Measurements from ENCODE around the gene PSME2.

The PSME2 gene

DNA sequence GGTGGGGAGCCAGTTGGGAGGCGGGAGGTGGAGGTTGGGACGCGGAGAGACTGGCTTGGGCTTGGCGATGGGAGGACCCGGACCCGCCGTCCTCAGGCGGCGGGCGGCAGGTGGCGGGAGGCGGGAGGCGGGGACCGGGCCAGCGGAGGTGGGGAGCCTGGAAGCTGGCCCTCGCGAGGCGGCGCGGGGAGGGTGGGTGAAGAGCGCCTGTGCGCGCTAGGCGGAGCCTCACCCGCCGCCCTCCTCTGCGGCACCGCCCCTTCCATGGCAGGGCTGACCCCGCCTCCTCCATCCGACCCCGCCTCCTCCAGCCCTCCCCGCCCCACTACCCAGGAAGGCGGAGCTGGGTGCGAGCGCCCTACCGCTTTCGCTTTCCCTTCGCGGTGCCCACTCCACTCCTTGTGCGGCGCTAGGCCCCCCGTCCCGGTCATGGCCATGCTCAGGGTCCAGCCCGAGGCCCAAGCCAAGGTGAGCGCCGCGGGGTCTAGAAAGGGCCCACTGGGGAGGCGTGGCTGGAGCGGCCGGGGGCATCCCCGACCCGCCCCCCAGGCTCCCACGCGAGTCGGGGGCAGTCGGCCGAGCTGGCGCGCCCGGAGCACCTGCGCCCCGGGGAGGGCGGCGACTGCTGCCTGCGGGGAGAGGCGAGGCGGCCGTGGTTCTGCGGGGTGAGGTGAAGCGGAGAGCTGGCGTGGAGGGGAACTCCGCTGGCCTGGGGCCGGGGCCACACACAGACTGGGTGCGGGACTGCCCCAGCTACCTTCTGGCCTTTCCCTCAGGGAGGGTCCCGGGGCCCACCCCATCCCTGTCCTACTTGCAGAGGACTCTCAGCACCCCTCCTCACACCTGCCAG is 10.4 kb downstream of the PSME2 start, which contains the start of gene PSME1:
Gene PSME1 (plus strand): TSS at position 361 of the 850 bp plus-strand sequence. CDS start 69 bp downstream, at position 430.
- peak; percentile 83 for DNase-seq (ENCODE audit: low read depth)

GRCh38 chr14:24135584-24135833 is 10.9 kb downstream of the PSME2 start:
- DNase-seq (ENCODE audit: low read depth): no peak

GRCh38 chr14:24133735-24134134 is 12.7 kb downstream of the PSME2 start:
- DNase-seq (ENCODE audit: low read depth): no peak

DNA sequence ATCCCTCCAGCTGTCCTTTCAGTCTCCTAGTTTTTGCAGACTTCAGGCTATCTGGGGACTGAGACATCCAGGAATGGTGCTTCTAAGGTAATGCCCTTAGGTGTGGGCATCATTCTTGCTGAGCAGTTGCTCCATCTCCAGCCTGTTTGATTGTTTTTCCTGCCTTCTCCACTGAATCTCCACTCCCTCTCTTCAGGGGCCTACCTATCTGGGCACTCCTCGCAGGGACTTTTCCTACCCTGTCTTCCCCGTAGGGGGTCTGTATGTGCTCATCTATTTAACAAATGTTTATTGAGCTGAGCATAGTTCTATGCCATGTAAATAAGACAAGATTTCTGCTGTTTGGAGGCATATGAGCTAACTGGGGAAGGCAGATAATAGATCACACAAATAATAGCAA is 13.4 kb downstream of the PSME2 start:
- DNase-seq (ENCODE audit: low read depth): no peak

DNA sequence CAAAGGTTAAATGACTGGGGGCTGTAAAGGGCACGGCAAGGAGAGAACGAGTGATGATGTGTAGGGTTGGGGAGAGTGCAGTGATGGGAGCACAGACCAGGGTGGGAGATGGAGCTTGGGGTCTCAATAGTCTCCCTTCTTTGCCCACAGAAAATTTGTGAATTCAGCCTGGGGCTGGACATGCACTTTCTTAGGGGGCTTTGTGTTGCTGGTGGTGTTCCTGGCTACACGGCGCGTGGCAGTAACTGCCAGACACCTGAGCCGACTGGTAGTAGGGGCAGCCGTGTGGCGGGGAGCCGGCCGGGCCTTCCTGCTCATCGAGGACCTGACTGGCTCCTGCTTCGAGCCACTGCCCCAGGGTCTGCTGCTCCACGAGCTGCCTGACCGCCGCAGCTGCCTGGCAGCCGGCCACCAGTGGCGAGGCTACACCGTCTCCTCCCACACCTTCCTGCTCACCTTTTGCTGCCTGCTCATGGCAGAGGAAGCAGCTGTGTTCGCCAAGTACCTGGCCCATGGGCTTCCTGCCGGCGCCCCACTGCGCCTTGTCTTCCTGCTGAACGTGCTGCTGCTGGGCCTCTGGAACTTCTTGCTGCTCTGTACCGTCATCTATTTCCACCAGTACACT is 14.2 kb downstream of the PSME2 start:
- no peak for DNase-seq (ENCODE audit: low read depth)

- no peak for DNase-seq (ENCODE audit: low read depth)
Measured at GRCh38 chr14:24131549-24131966, 14.9 kb downstream of the PSME2 start.

DNA sequence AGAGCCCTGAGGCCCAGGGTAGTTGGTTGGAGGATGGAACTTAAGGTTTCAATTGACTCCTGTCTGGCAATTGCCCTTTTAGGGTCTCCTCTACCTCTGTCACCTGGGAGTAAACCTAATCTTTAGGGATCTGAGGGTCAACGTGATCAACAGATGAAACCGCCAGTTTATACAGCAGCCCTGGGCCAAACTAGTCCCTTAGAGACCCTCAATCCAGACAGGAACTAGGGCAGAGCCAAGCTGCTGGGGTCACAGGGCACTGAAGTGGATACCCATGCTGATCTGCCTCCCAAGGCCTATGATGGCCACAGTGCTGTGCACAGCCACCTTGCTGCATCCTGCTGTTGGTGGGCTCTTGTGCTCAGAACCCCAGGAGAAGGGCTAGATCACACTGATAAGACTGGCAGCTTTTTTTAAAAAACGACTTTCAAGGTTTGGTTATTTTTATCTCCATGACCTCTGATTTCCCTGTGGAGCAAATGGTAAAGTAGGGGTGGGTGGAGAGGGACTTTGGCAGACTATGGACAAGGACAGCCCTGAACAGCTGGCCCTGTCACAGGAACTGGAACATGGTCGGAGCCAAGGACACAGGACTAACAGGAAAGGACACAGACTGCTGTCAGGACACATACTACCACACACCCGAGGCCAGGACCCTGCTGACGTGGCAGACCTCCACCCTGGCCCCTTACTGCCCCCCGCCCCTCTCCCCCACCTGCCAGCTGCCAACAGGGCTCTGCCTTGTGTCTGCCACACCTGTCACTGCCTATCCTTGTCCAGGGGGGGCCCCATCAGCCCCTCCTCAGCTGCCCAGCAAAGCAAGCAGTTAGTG is 15.5 kb downstream of the PSME2 start:
- DNase-seq (ENCODE audit: low read depth): no peak

GRCh38 chr14:24130380-24130716 is 16.1 kb downstream of the PSME2 start, which contains the start of gene FITM1:
FITM1 (plus strand) TSS chr14:24130659; CDS start chr14:24131564, 905 bp downstream.
- DNase-seq (ENCODE audit: low read depth): no peak

DNA sequence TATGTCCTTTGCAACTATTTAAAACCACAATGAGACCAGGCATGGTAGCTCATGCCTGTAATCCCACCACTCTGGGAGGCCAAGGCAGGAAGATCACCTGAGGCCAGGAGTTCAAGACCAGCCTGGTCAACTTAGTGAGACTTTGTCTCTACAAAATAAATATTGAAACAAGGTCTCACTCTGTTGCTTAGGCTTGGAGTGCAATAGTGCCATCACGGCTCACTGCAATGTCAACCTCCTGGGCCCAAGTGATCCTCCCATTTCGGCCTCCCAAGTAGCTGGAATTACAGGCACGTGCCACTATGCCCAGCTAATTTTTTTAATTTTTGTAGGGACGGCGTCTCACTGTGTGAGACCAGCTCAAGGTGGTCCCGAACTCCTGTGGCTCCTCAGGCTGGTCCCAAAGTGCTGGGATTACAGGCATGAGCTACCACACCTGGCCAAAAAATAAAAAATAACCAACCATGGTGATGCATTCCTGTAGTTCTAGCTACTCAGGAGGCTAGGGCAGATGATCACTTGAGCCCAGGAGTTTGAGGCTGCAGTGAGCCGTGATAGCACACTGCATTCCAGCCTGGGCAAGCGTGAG is 16.9 kb downstream of the PSME2 start:
- no peak for DNase-seq (ENCODE audit: low read depth)

GRCh38 chr14:24127673-24128072 is 18.7 kb downstream of the PSME2 start:
- DNase-seq (ENCODE audit: low read depth): no peak

- no peak for DNase-seq (ENCODE audit: low read depth)
Measured at GRCh38 chr14:24126939-24127338, 19.5 kb downstream of the PSME2 start.

- DNase-seq (ENCODE audit: low read depth): no peak
Measured at GRCh38 chr14:24123424-24124417, 22.7 kb downstream of the PSME2 start.

DNA sequence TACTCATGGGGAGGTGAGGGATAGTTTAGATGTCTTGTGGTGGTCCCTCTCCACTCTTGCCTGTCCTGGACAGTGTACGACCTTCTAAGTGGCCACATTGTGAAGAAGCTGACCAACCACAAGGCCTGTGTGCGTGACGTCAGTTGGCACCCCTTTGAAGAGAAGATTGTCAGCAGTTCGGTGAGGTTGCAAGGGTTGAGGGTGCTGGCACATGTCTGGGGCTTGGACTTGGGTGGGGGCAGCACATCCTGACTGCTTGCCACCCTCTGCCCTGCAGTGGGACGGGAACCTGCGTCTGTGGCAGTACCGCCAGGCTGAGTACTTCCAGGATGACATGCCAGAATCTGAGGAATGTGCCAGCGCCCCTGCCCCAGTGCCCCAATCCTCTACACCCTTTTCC is 23.5 kb downstream of the PSME2 start:
- no peak for DNase-seq (ENCODE audit: low read depth)

DNA sequence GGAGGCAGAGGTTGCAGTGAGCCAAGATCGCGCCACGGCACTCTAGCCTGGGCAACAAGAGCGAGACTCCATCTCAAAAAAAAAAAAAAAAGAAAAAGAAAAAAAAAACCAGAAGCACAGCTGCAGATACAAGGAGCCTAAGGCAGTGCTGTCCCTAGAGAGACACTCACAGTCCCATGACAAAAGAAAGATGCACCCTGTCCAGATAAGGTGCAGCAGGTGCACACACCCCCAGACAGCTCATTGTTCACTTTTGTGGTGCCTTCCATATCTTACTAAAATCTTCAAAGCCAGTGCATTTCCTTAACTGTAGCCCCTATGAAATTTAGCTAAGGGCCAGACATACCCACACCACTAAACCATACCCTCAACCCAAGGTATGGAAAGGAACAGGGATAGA is 24.0 kb downstream of the PSME2 start:
- no peak for DNase-seq (ENCODE audit: low read depth)

DNA sequence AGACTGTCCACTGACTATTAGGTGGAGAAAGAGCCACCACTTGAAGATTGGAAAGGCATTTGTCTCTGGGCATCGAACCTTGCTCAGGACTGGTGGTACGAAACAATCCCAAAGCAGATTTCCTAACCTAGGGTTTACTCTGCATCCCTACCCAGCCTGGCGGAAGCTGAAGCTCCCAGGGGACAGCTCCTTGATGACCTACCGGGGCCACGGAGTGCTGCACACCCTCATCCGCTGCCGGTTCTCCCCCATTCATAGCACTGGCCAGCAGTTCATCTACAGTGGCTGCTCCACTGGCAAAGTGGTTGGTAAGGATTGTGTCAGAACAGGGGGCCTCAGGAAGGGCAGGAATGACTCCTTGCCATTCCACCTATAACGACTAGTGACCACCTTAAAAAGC is 25.2 kb downstream of the PSME2 start:
- no peak for DNase-seq (ENCODE audit: low read depth)

- DNase-seq (ENCODE audit: low read depth): no peak
Measured at GRCh38 chr14:24119691-24120090, 26.7 kb downstream of the PSME2 start.

GRCh38 chr14:24117179-24117578 is 29.2 kb downstream of the PSME2 start:
- DNase-seq (ENCODE audit: low read depth): no peak

DNA sequence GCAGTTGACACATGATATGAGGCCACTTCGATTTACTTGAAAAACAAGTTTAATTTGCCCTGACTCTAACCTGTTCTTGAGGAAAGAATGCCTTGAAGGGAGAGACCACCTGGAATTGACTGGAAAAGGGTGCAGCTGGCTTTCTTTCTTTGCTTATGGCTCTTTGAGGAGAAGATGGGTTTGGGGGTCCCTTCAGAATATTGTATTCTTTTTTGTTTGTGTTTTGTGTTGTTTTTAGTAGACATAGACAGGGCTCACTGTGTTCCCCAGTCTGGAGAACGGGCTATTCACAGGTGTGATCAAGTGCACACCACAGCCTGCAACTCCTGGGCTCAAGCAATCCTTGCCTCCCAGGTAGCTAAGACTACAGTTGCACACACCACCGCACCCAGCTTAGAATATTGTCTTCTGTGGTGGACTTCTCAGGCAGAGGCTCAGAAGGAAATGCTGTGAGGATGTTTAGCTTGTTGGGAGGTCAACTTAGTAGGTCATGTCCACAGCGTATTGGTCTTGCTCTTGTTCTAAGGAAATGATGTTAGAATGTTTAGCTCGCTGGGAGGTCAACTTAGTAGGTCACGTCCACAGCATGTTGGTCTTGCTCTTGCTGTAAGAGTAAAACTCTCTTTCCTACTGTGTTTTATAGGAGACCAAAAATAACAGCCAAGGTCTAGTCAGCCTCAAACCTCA is 30.1 kb downstream of the PSME2 start:
- no peak for DNase-seq (ENCODE audit: low read depth)

- no peak for DNase-seq (ENCODE audit: low read depth)
Measured at GRCh38 chr14:24115422-24116127, 30.8 kb downstream of the PSME2 start.

All from fibroblast of gingiva (primary cell).